HG03342 (cell line): ENCODE results near the gene HES5.

ENCODE experiments used
- ATAC-seq: cut with Tn5 transposase; IDR thresholded peaks from one replicate; pipeline ENCODE4 v1.9.1; 2021; ENCODE audit warnings: mild to moderate bottlenecking, moderate library complexity; ENCODE audit not compliant: unreplicated experiment

HES5 gene

DNA sequence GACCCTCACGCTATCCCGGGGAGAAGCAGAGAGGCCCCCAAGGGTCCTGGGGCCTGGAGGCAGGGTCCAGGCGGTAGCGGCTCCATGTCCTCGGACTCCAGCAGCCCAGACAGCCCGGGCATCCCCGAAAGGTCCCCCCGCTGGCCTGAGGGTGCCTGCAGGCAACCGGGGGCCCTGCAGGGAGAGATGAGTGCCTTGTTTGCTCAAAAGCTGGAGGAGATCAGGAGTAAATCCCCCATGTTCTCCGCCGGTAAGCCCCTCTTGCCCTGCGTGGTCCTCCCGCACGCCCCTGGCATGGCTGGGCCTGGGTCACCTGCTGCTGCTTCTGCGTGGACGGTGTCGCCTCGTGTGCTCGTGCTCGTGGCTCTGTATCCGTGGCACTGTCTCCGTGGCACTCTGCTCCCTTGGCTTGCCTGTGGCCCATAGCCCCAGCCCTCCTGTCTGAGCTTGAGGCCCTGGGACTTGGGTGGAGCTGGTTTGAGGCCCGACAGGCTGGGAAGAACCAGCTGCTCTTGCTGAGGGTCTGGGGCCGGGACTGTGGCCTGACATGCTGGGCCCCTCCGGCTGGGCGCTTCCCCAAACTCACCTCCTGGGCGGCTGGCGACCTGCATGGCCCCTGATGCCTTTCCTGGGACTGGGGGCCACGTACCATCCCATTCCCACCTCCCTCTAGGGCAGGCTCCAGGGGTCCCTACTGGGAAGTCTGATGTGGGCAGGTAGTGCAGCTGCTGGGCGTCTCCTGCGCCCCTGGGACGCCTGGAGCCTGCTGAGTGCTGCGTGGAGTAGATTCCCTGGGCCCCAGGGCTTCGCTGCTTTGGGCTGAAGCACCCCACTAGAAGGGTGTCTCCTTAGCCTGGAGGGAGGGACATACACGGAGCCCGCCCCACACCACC, 27.2 kb downstream of the HES5 start:
- no peak for ATAC-seq

- no peak for ATAC-seq
Observed at GRCh38 chr1:2502210-2502609, 27.9 kb downstream of the HES5 start.

DNA sequence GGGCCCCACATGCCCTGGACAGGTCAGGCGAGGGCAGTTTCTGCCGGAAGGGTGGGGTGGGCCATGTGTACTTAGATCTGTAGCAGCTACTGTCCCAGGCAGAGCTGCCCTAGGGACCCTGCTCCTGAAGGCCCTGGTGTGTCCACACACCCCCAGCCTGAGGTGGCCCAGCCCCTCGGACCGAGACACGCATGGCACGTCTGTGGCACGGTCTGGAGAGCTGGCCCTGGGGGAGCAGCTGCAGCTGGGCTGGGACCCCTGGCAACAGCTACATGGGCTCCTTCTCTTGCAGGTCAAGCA, 28.3 kb downstream of the HES5 start:
- ATAC-seq = no peak

DNA sequence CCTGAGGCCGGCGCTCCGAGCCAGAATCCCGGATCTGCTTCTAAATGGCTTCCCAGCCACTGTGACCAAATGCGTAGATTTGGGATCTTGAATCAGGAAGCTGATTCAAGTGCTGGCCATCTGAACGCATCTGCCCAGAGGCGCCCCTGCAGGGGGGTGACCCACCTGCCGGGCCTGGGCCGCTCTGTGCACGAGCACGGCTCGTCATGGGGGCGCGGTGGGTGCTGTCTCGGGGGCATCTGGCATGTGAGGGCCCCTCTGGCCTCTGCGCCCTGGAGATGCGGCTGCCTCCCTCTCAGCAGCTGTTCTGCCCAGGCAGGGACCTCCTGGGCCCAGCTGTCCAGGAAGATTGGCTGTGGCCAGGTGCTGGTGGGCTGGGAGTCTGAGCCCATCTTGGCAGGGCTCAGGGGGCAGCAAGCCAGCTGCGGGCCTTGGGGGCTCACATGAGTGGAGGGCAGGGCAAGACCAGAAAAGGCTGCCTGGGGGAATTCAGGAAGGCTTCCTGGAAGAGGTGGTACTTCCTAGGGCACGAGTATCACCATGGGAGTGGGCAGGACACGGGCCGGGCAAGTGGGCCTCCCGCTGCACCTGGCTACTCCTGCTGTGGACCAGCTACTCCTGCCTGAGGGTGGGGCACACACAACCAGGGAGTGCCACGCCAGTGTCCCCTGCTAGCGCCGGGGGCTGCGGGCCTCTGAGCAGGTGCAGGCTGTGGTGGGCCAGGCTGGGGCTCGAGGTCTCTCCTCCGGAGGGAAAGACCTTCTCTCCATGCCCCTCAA, 28.8 kb downstream of the HES5 start:
- no peak for ATAC-seq

GRCh38 chr1:2499986-2500596, 30.0 kb downstream of the HES5 start:
- no peak for ATAC-seq

GRCh38 chr1:2499260-2499659, 30.8 kb downstream of the HES5 start:
- no peak for ATAC-seq

GRCh38 chr1:2498648-2499047, 31.4 kb downstream of the HES5 start:
- ATAC-seq = no peak

- ATAC-seq = no peak
Observed at GRCh38 chr1:2497891-2498290, 32.2 kb downstream of the HES5 start.

- no peak for ATAC-seq
Observed at GRCh38 chr1:2496746-2497145, 33.3 kb downstream of the HES5 start.

DNA sequence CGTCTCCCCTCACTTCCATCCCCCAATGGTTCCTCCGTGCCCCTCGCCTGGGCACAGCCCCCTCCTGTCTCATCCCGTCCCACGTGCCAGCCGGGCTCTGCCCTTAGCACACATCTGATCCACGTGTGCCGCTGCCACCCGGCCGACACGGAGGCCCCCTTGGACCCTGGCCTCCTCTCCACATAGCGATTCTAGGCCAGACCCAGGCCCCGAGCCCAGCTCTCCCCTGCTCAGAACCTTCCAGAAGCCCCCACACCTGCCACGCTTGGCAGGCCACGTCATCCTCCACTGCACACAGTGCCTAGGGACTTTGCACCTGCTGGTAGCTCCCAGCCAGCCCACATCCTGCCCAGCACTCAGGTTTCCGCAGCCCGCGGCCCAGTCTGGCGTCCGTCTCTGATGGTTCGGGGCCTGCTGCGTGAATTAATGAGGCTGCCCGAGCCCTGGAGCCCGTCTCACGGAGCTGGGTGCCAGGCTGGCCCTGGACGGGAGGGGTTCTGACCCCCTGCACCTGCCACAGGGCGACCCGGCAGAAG, 33.9 kb downstream of the HES5 start:
- ATAC-seq = no peak

GRCh38 chr1:2495546-2495945, 34.5 kb downstream of the HES5 start:
- no peak for ATAC-seq

- no peak for ATAC-seq
Observed at GRCh38 chr1:2495026-2495425, 35.0 kb downstream of the HES5 start.

- ATAC-seq = no peak
Observed at GRCh38 chr1:2494323-2494693, 35.8 kb downstream of the HES5 start.

- ATAC-seq = no peak
Observed at GRCh38 chr1:2493691-2494322, 36.3 kb downstream of the HES5 start.

GRCh38 chr1:2493218-2493617, 36.8 kb downstream of the HES5 start:
- ATAC-seq = no peak

DNA sequence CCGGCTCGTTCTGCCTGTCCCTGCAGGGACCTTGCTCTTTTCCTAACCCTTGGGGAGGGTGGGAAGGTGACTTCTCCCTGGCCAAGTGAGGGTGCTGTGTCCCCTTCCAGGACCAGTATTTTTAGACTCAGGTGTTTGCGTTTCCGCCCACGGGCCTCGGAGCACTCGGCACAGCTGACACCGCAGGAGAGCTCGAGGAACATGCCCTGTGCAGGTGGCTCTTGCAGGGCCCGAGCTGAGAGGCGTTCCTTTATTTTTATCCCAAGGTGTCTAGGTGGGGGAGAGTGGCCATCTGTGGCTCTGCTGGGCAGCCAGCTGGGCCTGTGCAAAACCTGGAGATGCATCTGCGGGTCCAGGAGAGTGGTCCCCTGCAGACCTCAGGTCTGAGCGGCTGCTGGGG, 38.0 kb downstream of the HES5 start:
- no peak for ATAC-seq

- no peak for ATAC-seq
Observed at GRCh38 chr1:2489615-2490014, 40.4 kb downstream of the HES5 start.

GRCh38 chr1:2488688-2489087, 41.4 kb downstream of the HES5 start:
- no peak for ATAC-seq

DNA sequence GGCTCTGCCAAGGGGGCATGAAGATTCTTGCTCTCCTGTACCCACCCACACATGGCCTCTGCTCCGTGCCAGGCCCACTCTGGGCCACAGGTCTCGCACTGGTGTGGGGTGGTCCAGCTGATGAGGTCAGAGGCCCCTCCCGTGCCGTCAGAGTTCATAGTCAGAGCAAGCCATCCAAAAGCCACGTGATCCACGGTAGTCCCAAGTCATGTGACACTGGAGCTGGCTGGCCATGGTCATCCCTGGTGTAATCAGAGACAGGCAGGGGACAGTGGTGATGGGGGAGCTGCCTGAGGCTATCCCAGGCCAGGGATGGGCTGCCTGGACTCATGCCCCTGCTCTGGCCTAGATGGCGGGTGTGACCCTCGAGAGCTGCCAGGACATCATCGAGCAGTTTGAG, 43.5 kb downstream of the HES5 start:
- ATAC-seq = no peak

GRCh38 chr1:2486041-2486440, 44.0 kb downstream of the HES5 start:
- ATAC-seq = no peak

GRCh38 chr1:2483970-2484369, 46.1 kb downstream of the HES5 start:
- ATAC-seq = no peak
